Kidney tubule cell (primary cell): ENCODE data around the gene UVRAG.
A peak's percentile ranks its signal among the peaks of the same experiment; 100 is the strongest.

ENCODE experiments used
- DNase-seq: peaks from one replicate; pipeline ENCODE4 v3.0.0-alpha.2; 2018; ENCODE audit warnings: low spot score

Gene UVRAG

DNA sequence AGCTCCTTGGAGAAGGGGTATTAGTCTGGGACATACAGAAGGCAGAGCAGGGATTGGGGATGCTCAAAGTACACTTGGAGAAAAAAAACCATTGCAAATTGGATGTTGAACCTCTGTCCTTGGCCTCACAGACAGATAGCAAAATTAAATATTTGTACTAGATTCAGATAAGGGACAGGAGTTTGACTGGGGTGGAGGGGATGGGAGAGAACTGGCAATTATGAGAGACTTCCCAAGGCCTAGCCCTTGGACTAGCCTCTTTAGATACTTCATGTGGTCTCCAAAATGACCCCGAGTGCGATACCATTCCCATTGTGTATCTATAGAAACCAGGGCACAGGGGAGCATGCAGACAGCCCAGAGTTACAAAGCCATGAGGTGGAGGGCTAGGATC, 30.9 kb upstream of the UVRAG start:
- no peak for DNase-seq

DNA sequence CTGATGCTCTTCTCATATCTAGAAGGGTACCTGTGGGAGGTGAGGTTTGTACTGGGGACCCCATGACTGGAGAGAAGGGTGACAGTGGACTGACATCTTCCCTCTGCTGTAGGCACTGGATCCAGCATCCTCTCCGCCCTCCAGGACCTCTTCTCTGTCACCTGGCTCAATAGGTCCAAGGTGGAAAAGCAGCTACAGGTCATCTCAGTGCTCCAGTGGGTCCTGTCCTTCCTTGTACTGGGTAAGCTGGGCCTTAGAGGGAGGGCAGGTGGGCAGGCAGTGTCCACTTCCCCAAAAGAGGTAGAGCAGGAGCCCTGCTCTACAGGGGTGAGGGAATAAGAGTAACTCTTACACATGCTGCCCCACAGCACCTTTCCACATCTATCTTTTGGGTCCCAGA, 30.5 kb upstream of the UVRAG start:
- DNase-seq = no peak

DNA sequence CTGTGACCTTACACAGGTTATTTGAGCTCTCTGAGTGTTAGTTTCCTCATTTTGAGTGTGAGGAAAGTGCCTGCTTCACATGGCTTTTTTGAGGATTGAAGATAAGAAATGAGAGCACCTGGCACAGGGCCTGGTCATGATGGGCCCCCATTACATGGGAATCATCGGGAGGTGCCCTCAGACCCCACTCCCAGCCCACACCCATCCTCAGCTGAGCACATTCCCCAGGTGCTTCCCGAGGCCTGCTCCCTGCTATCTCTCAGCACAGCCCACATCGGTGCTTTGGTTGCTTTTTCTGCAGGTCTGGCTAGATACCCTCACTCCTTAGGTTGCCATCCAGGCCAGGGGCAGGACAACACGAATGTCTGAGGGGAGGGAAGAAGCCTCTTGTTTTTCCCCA, 29.8 kb upstream of the UVRAG start:
- no peak for DNase-seq

GRCh38 chr11:75786101-75786736, 28.8 kb upstream of the UVRAG start:
- DNase-seq = peak; percentile 81

DNA sequence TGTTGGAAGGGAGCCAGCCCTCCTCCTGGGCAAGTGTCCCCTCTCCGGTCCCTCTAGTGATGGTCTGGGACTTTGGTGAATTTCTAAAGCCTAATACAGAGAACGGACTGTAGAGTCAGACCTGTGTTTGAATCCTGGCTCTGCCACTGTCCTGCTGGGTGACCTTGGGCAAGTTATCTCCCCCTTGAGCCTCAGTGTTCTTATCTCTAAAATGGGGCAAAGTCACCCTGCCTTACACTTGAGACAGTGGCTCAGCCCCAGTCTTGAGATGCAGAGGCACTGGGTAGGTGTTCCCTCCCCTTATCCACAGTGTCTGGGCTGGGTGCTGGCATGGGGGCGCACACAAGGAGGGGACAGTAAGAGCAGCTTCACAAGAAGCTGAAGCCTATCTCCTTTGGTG, 25.5 kb upstream of the UVRAG start:
- no peak for DNase-seq

DNA sequence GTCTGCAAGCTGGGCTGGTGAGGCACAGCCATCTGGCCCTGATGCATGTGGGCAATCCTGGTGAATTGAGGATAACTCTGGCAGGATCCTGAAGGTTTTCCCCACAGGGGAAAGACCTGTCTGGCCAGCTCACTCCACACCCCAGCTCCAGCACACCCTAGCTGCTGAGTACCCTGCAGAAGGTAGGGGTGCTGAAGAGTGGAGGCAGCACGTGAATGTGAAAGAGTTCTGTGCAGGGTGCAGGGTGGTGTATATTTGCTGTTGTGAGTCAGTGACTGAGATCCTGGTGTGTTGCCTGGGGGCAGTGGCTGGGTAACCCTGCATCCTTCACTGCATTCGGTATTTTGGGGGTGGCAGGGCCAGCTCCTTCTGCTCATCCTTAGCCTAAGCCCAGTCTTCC, 24.0 kb upstream of the UVRAG start:
- DNase-seq = peak; percentile 26

GRCh38 chr11:75792127-75792731, 22.8 kb upstream of the UVRAG start:
- no peak for DNase-seq

DNA sequence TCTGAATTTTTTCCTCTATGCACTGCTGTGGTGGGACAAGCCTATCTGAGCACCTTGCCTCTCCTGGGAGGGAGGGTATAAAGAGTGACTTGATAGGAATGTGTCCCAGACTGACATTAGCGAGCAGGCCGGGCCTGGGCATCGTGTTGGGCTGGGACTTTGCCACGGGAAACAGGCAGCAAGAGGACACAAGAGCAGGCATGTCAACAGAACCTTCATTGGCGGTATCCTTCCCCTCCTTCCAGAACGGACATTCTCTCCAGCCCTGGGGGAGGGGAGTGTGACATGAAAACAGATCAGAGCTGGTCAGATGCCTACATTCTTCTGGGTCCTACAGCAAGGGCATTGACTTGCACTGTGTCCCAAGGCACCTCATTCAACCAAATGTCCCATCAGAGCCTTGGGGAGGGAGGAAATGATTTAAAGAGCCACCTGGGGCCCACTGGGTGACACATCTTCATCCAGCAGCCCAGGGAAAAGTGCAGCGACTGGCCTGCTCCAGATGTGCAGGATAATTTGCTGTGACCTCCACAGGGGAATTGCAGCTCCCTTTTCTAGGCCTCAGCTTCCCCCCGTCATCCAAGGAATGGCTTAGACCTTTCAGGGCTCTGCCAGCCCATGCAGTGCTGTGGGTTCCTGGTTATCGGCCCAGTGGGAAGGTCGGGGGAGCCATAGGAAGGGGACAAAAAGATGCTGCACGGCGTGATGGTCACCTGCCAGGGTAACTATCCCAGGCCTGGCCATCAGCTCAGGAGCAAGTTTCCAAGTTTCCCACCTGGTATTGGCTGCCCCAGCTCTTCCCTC, 21.8 kb upstream of the UVRAG start:
- no peak for DNase-seq

- DNase-seq = no peak
Measured at GRCh38 chr11:75793966-75794365, 21.0 kb upstream of the UVRAG start.

DNA sequence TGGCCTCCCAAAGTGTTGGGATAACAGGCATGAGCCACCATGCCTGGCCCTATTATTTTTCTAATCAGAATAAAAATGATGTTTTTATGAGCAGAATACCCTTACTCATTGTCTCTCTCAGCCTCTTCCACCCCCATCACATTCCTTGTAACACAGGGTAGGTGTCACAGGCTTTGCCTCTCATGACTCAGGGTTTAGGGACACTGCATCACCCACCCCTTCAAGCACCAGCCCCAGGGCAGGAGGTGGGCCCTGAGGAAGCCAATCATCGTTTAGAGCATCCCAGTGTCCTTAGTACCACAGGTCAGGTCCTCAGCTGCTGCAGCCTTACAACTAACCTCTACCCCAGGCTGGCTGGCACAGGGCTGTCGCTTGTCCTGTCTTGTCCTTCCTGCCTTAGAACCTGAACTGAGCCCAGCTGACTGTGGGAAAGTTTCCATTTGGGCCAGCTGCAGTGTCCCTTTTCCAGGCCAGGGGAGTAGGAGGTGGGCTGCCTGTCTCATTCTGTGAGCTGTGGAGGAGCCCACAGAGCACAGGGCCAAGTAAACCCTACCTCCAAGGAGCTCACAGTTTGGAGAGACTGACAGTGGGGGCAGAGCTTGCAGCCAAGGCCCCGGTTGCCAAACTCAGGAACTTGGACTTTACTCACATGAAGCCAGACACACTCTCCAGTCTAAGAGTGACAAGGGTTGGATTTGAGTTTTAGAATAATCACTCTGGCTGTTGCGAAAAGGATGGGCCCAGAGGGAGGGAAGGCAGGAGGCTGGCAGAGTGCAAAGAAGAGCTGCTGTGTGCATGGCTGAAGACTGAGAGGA, 19.5 kb upstream of the UVRAG start:
- DNase-seq = peak; percentile 33

- DNase-seq = no peak
Measured at GRCh38 chr11:75796091-75796435, 18.9 kb upstream of the UVRAG start.

DNA sequence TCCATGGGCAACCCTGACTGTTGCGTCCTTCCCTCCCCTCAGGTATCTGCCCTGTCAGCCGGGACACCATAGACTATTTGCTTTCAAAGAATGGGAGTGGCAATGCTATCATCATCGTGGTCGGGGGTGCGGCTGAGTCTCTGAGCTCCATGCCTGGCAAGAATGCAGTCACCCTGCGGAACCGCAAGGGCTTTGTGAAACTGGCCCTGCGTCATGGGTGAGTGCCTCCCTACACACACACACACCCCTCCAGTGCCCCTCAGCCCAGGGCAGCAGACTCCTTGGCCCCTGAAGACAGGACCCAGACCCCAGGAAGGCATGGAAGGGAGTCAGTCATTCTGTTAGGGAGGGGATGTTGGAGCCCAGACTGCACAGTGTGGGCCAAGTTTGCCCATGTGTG, 17.9 kb upstream of the UVRAG start:
- peak; percentile 59 for DNase-seq

- peak; percentile 67 for DNase-seq
Measured at GRCh38 chr11:75797792-75798191, 17.2 kb upstream of the UVRAG start.

DNA sequence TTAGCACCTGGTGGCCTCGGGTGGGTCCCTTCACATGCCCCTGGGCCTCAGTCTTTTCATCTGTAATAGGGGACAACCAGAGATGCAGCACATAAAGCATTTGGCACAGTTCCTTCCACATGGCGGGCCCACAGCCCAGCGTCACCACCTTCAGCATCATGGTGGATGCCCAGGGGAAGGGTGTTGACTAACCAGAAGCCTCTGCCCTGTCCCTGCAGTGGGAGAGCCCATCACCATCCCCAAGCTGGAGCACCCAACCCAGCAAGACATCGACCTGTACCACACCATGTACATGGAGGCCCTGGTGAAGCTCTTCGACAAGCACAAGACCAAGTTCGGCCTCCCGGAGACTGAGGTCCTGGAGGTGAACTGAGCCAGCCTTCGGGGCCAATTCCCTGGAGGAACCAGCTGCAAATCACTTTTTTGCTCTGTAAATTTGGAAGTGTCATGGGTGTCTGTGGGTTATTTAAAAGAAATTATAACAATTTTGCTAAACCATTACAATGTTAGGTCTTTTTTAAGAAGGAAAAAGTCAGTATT, 14.8 kb upstream of the UVRAG start:
- no peak for DNase-seq

DNA sequence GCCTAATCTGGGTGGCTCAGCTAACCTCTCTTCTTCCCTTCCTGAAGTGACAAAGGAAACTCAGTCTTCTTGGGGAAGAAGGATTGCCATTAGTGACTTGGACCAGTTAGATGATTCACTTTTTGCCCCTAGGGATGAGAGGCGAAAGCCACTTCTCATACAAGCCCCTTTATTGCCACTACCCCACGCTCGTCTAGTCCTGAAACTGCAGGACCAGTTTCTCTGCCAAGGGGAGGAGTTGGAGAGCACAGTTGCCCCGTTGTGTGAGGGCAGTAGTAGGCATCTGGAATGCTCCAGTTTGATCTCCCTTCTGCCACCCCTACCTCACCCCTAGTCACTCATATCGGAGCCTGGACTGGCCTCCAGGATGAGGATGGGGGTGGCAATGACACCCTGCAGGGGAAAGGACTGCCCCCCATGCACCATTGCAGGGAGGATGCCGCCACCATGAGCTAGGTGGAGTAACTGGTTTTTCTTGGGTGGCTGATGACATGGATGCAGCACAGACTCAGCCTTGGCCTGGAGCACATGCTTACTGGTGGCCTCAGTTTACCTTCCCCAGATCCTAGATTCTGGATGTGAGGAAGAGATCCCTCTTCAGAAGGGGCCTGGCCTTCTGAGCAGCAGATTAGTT, 14.2 kb upstream of the UVRAG start:
- no peak for DNase-seq

- no peak for DNase-seq
Measured at GRCh38 chr11:75801362-75802020, 13.5 kb upstream of the UVRAG start.

DNA sequence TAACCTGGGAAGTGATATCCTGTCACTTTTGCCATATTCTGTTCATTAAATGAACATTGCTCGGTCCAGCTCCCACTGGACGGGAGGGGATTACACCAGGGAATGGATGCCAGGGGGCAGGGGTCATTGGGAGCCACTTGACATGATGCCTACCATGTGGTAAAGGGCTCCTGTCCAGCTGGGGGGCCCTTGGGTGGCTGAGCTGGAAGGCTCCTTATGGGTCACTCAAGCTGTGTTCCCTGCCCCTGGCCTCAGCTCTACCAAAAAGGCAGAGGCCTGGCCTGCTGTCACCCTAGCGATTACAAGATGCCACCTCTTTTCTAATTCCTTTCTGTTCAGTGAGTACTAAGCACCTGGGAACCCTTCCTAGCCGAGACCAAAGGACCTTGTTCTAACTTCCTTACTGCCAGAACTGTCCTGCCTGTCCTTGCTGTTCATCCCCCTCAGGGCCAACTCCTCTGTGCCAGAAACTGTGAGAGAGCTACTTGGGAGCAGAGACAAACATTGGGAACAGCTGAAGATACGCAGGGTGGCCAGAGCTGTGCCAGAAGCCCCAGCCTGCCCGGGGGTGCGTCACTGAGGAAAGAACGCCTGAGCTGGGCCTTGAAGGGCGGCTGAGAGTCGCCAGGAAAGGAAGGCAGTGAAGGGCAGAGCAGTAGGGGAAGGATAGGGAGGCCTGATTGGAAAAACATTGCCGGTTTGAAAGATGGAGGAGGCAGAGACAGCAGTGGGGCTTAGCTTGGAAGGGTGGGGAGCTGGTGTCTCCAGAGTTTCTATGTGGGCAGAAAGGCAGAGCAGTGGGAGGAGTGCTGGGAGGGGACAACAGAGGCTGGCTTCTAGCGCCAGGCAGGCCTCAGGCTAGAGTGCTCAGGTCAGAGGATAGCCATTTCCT, 12.7 kb upstream of the UVRAG start:
- DNase-seq = no peak

DNA sequence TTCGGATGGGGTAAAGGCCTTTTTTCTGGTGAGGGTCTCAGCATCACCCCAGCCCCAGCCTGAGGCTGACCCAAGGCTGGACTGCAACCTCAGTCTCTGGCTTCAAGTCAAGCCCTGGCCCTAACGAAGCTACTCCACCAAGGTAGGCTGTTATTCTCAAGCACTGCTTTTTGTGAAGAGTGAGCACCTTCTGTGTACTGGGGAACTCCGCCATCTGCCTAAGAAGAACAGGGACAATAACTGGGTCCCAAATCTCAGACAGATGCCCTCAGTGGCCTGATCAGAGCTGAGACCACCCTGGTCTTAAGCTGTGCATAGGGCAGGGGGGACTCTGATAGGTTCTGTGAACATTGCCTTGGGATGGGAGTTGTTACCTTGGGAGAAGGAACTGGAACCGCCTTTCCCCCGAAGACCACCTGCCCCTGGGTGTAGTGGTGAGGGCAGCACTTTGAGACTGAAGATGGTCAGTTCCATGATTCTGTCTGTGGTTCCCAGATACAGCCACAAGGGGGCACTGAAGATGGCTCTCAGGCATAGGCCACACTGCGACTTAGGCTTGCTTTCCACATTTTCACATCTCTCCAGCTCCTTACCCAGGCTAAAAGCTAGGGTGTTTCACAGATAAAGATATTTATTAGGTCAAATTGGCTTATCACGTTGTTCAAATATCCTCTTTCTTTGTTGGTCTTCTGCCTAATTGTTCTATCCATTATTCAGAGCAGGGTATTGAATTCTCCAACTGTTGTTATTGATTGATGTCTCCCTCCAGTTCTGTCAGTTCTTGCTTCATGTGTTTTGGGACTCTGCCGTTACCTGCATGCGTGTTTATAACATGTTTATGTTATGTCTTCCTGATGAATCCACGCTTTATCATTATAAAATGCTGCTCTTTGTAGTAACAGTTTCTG, 11.8 kb upstream of the UVRAG start:
- DNase-seq = peak; percentile 66

DNA sequence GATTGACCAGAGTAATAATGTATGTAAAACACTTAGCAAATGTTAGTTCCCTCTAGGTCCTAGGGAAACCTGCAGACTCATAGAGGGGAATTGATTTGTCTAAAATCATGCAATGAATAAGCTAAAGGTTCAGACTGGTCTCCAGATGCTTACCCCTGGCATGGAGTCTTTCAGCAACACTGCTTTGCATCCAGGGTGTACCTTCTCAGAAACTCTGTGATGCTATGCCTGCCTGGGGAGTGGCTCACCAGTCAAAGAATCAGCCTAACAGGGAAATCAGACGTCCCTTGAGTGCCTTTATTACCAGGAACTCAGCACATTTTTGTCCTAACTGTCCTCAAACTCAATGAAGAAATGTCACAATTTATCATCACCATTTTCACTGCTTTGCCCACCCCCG, 5.9 kb upstream of the UVRAG start:
- no peak for DNase-seq
